GM21381 (cell line): ENCODE results near the gene IER5.

Experiments
- ATAC-seq: cut with Tn5 transposase; IDR thresholded peaks from one replicate; pipeline ENCODE4 v1.9.1; 2021; ENCODE audit warnings: mild to moderate bottlenecking, moderate library complexity; ENCODE audit not compliant: unreplicated experiment

The IER5 gene

GRCh38 chr1:181076852-181077251 is 11.6 kb upstream of the IER5 start:
- no peak for ATAC-seq

GRCh38 chr1:181077576-181078242 is 10.8 kb upstream of the IER5 start:
- ATAC-seq: no peak

- ATAC-seq: no peak
These were observed 9.1 kb upstream of the IER5 start for GRCh38 chr1:181079382-181079781.

- no peak for ATAC-seq
These were observed 8.6 kb upstream of the IER5 start for GRCh38 chr1:181079920-181080319.

GRCh38 chr1:181080556-181080955 is 7.9 kb upstream of the IER5 start:
- no peak for ATAC-seq

GRCh38 chr1:181081395-181081794 is 7.1 kb upstream of the IER5 start:
- no peak for ATAC-seq

GRCh38 chr1:181083842-181084605 is 4.5 kb upstream of the IER5 start:
- no peak for ATAC-seq

GRCh38 chr1:181084606-181084969 is 3.9 kb upstream of the IER5 start:
- ATAC-seq: no peak

GRCh38 chr1:181086091-181086490 is 2.4 kb upstream of the IER5 start:
- no peak for ATAC-seq

GRCh38 chr1:181086926-181087325 is 1.6 kb upstream of the IER5 start:
- ATAC-seq: no peak

- ATAC-seq: no peak
These were observed 1.0 kb upstream of the IER5 start for GRCh38 chr1:181087400-181087901.

- ATAC-seq: peak; percentile 6
These were observed 646 bp downstream of the IER5 start for GRCh38 chr1:181089017-181089675.

- ATAC-seq: peak; percentile 24
These were observed 1.4 kb downstream of the IER5 start for GRCh38 chr1:181089676-181090544.

- no peak for ATAC-seq
These were observed 2.2 kb downstream of the IER5 start for GRCh38 chr1:181090641-181091126.

- no peak for ATAC-seq
These were observed 3.0 kb downstream of the IER5 start for GRCh38 chr1:181091309-181092040.

- ATAC-seq: no peak
These were observed 3.6 kb downstream of the IER5 start for GRCh38 chr1:181092056-181092455.

GRCh38 chr1:181092883-181093458 is 4.5 kb downstream of the IER5 start:
- no peak for ATAC-seq

GRCh38 chr1:181094416-181095212 is 6.1 kb downstream of the IER5 start:
- ATAC-seq: no peak

GRCh38 chr1:181095260-181095659 is 6.8 kb downstream of the IER5 start:
- ATAC-seq: no peak
